Measurements from ENCODE around the gene EP300.

DNA sequence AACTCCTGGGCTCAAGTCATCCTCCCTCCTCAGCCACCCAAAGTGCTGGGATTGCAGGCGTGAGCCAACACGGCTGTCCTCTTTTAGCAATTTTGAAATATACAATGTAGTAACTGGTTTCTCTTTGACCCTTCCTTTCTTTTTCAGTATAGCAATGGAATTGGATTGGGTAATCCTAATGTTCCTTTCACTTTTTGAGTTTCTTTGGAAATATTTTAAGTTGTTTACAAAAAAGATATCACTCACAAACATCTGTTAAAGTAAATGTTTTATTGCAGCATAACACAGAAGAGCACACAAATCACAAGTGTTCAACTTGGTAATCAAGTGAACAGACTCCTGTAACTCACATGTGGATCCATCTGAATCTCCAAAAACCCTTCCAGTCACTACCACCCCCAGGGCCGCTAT is 44.6 kb upstream of the EP300 start:
- TF ChIP-seq, protein P1, sequence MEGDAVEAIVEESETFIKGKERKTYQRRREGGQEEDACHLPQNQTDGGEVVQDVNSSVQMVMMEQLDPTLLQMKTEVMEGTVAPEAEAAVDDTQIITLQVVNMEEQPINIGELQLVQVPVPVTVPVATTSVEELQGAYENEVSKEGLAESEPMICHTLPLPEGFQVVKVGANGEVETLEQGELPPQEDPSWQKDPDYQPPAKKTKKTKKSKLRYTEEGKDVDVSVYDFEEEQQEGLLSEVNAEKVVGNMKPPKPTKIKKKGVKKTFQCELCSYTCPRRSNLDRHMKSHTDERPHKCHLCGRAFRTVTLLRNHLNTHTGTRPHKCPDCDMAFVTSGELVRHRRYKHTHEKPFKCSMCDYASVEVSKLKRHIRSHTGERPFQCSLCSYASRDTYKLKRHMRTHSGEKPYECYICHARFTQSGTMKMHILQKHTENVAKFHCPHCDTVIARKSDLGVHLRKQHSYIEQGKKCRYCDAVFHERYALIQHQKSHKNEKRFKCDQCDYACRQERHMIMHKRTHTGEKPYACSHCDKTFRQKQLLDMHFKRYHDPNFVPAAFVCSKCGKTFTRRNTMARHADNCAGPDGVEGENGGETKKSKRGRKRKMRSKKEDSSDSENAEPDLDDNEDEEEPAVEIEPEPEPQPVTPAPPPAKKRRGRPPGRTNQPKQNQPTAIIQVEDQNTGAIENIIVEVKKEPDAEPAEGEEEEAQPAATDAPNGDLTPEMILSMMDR (IDR thresholded peaks at IDR 0.05; ENCODE audit: poor library complexity, severe bottlenecking), result no peak
- TF ChIP-seq EP300 (conservative IDR thresholded peaks at IDR 0.05; ENCODE audit: poor library complexity, severe bottlenecking), result no peak
- TF ChIP-seq RAD21 (conservative IDR thresholded peaks at IDR 0.05), result no peak
